ENCODE measurements around the gene KCTD7.

DNA sequence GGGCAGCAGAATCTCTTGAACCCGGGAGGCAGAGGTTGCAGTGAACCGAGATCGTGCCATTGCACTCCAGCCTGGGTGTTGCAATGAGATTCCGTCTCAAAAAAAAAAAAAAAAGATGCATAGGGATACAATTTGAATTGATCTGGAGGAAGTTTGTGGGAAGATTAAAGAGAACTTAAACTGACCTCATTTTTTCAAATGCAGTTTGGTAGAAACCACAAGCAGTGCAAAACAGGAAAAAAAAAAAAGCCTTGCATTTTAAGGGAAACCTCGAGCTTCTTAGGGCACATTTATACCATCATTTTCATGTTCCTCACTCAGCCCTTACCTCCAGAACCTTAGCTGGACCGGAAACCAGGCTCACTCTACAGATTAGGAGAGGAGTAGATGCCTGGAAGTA is 2.8 kb downstream of the KCTD7 start:
- TF ChIP-seq ZNF70 (CRISPR knock-in tag; IDR thresholded peaks at IDR 0.05), result no peak
- no peak for TF ChIP-seq ARNTL (CRISPR knock-in tag; IDR thresholded peaks at IDR 0.05; ENCODE audit: borderline replicate concordance, low read depth)
- no peak for TF ChIP-seq SNAI2 (CRISPR knock-in tag; IDR thresholded peaks at IDR 0.05)
- no peak for TF ChIP-seq GLIS3 (CRISPR knock-in tag; IDR thresholded peaks at IDR 0.05)
- no peak for TF ChIP-seq ZC3H10 (CRISPR knock-in tag; IDR thresholded peaks at IDR 0.05)
- TF ChIP-seq RARB (CRISPR knock-in tag; IDR thresholded peaks at IDR 0.05), result no peak
- no peak for TF ChIP-seq OSR1 (CRISPR knock-in tag; IDR thresholded peaks at IDR 0.05)
- TF ChIP-seq ESRRG (CRISPR knock-in tag; IDR thresholded peaks at IDR 0.05), result no peak
- TF ChIP-seq, protein P1, sequence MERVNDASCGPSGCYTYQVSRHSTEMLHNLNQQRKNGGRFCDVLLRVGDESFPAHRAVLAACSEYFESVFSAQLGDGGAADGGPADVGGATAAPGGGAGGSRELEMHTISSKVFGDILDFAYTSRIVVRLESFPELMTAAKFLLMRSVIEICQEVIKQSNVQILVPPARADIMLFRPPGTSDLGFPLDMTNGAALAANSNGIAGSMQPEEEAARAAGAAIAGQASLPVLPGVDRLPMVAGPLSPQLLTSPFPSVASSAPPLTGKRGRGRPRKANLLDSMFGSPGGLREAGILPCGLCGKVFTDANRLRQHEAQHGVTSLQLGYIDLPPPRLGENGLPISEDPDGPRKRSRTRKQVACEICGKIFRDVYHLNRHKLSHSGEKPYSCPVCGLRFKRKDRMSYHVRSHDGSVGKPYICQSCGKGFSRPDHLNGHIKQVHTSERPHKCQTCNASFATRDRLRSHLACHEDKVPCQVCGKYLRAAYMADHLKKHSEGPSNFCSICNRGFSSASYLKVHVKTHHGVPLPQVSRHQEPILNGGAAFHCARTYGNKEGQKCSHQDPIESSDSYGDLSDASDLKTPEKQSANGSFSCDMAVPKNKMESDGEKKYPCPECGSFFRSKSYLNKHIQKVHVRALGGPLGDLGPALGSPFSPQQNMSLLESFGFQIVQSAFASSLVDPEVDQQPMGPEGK (CRISPR knock-in tag; IDR thresholded peaks at IDR 0.05; ENCODE audit: borderline replicate concordance), result no peak
- TF ChIP-seq, protein P2, sequence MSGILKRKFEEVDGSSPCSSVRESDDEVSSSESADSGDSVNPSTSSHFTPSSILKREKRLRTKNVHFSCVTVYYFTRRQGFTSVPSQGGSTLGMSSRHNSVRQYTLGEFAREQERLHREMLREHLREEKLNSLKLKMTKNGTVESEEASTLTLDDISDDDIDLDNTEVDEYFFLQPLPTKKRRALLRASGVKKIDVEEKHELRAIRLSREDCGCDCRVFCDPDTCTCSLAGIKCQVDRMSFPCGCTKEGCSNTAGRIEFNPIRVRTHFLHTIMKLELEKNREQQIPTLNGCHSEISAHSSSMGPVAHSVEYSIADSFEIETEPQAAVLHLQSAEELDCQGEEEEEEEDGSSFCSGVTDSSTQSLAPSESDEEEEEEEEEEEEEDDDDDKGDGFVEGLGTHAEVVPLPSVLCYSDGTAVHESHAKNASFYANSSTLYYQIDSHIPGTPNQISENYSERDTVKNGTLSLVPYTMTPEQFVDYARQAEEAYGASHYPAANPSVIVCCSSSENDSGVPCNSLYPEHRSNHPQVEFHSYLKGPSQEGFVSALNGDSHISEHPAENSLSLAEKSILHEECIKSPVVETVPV (CRISPR knock-in tag; IDR thresholded peaks at IDR 0.05), result no peak
- TF ChIP-seq ISL1 (CRISPR knock-in tag; IDR thresholded peaks at IDR 0.05), result no peak
- no peak for TF ChIP-seq TCF4 (CRISPR knock-in tag; IDR thresholded peaks at IDR 0.05; ENCODE audit: borderline replicate concordance)
- TF ChIP-seq CSDC2 (CRISPR knock-in tag; IDR thresholded peaks at IDR 0.05), result no peak
- no peak for TF ChIP-seq TSHZ2 (CRISPR knock-in tag; IDR thresholded peaks at IDR 0.05)

All from SK-N-SH treated with all-trans-retinoic acid at 6 μM for 48 hours (cell line).